Endothelial cell of umbilical vein (primary cell): ENCODE measurements around the gene NTN1. TPM values are rescaled to one million over a fixed set of nuclear protein-coding genes. Genes with fewer than 3 reads are reported as not detected.

ENCODE experiments used
- BruUV-seq: library from RNA; stranded (reverse); fragments of 400-500 nt; replicated peaks from 2 replicates; lab custom pipeline; 2021; lab: Mats Ljungman, UMichigan
- CTCF ChIA-PET: fragments of 300-600, 350-600 bp; sonication (Branson Sonifier 250); formaldehyde crosslinking; loops from one replicate; lab custom pipeline; 2021; ENCODE audit warnings: antibody characterized with exemption, inconsistent platforms; lab: Charles Lee
- POLR2A ChIA-PET: fragments of 300-600, 350-600 bp; sonication (Branson Sonifier 250); formaldehyde crosslinking; loops from one replicate; lab custom pipeline; 2021; ENCODE audit warnings: antibody characterized with exemption, inconsistent platforms; lab: Charles Lee
- DNase-seq: peaks from one replicate; pipeline ENCODE4 v3.0.0-alpha.2; 2011; ENCODE audit warnings: low read depth, low spot score
- FAIRE-seq: peaks from 2 replicates; lab custom pipeline; 2011; peaks lifted over from hg19 to GRCh38; lab: Jason Lieb, UNC
- H2AFZ ChIP-seq: 2 replicates; pipeline ENCODE4 v1.6.0; 2012; ENCODE audit warnings: low read depth, low read length, control low read depth, inconsistent platforms
- H3K27ac ChIP-seq: 2 replicates; pipeline ENCODE4 v1.5.1; 2011; ENCODE audit warnings: low read depth, mild to moderate bottlenecking, control low read depth, low read length, moderate library complexity; ENCODE audit not compliant: insufficient read depth
- H3K27me3 ChIP-seq, 2 experiments: 2 replicates each; pipeline versions ENCODE4 v1.6.0 to v1.6.1; 2011; ENCODE audit warnings: low read length in 2 of 2, mixed read lengths in 1 of 2; ENCODE audit not compliant: control insufficient read depth in 2 of 2, insufficient read depth in 2 of 2
- H3K36me3 ChIP-seq, 2 experiments: 2 replicates in 1 of 2; 3 replicates in 1 of 2; pipeline ENCODE4 v1.5.1; 2011; ENCODE audit warnings: low read length in 2 of 2, mild to moderate bottlenecking in 1 of 2, moderate library complexity in 1 of 2; ENCODE audit not compliant: control insufficient read depth in 2 of 2, insufficient read depth in 2 of 2; ENCODE audit errors: extremely low read depth in 1 of 2
- H3K4me1 ChIP-seq: 3 replicates; pipeline ENCODE4 v1.5.1; 2011; ENCODE audit warnings: mild to moderate bottlenecking, low read length; ENCODE audit not compliant: control insufficient read depth, insufficient read depth; ENCODE audit errors: extremely low read depth
- H3K4me2 ChIP-seq: 2 replicates; pipeline ENCODE4 v1.6.1; 2011; ENCODE audit warnings: low read length, control low read depth, mixed read lengths; ENCODE audit not compliant: insufficient read depth
- H3K4me3 ChIP-seq, 3 experiments: fragments of 200-600 bp in 1 of 3; sonication (generic), shearing (Covaris generic) in 1 of 3; replicated peaks in 1 of 3; 2 replicates each; pipeline ENCODE4 v1.5.1; 2011 to 2016; ENCODE audit warnings: control low read depth in 3 of 3, low read length in 3 of 3, mild to moderate bottlenecking in 2 of 3, inconsistent platforms in 1 of 3, low read depth in 1 of 3, moderate library complexity in 1 of 3; ENCODE audit not compliant: insufficient read depth in 1 of 3
- H3K79me2 ChIP-seq: 2 replicates; pipeline ENCODE4 v1.6.0; 2012; ENCODE audit warnings: low read length, inconsistent platforms; ENCODE audit not compliant: control insufficient read depth, insufficient read depth
- H3K9ac ChIP-seq: replicated peaks from 2 replicates; pipeline ENCODE3; 2011; ENCODE audit warnings: low read length, control low read depth; ENCODE audit not compliant: insufficient read depth; ENCODE audit errors: extremely low read depth
- H3K9me1 ChIP-seq: replicated peaks from 3 replicates; pipeline ENCODE4 v1.6.0; 2011; ENCODE audit warnings: mild to moderate bottlenecking, low read length; ENCODE audit not compliant: control insufficient read depth, insufficient read depth; ENCODE audit errors: extremely low read depth
- H3K9me3 ChIP-seq: replicated peaks from 2 replicates; pipeline ENCODE4 v1.5.1; 2012; ENCODE audit warnings: low read length, inconsistent platforms; ENCODE audit not compliant: control insufficient read depth, insufficient read depth
- H4K20me1 ChIP-seq: replicated peaks from 2 replicates; pipeline ENCODE3; 2011; ENCODE audit warnings: mild to moderate bottlenecking, low read length; ENCODE audit not compliant: control insufficient read depth, insufficient read depth; ENCODE audit errors: extremely low read depth
- EZH2 ChIP-seq: IDR thresholded peaks from 2 replicates; pipeline ENCODE4 v1.6.1; 2012; ENCODE audit warnings: borderline replicate concordance, low read depth, mild to moderate bottlenecking, moderate library complexity, low read length, inconsistent platforms; ENCODE audit not compliant: severe bottlenecking
- FOS ChIP-seq: IDR thresholded peaks from 2 replicates; pipeline ENCODE4 v1.6.1; 2011; ENCODE audit warnings: mild to moderate bottlenecking, low read length, moderate library complexity, borderline replicate concordance; ENCODE audit not compliant: insufficient read depth
- GATA2 ChIP-seq: IDR thresholded peaks from 2 replicates; pipeline ENCODE4 v1.7.0; 2011; ENCODE audit warnings: low read depth, mild to moderate bottlenecking, moderate library complexity, mixed read lengths, low read length; ENCODE audit not compliant: insufficient read length, insufficient read depth
- JUN ChIP-seq: IDR thresholded peaks from 2 replicates; pipeline ENCODE4 v1.6.1; 2011; ENCODE audit warnings: borderline replicate concordance, low read depth; ENCODE audit not compliant: insufficient read length, insufficient read depth
- MYC ChIP-seq: IDR thresholded peaks from one replicate; pipeline ENCODE4 v1.6.1; 2011; ENCODE audit warnings: mild to moderate bottlenecking, low read depth, low read length
- POLR2A ChIP-seq: IDR thresholded peaks from 2 replicates; pipeline ENCODE4 v1.6.1; 2012; ENCODE audit warnings: low read depth, mild to moderate bottlenecking, control low read depth, low read length
- POLR2AphosphoS5 ChIP-seq: IDR thresholded peaks from 2 replicates; pipeline ENCODE4 v1.6.1; 2012; ENCODE audit warnings: low read depth, mild to moderate bottlenecking, control low read depth, low read length, moderate library complexity; ENCODE audit not compliant: insufficient read depth
- dilution Hi-C: fragments of 300-500 bp; cut with MboI; formaldehyde crosslinking; loops from one replicate; pipeline ENCODE4 v1.15.0; 2019; ENCODE audit warnings: low sequenced_read_pairs; ENCODE audit not compliant: extremely low pct_ligation_motif_present
- intact Hi-C: fragments of 100-400 bp; cut with micrococcal nuclease; formaldehyde crosslinking; loops from one replicate; pipeline ENCODE4 v1.10.0; 2022
- polyA plus RNA-seq, 4 experiments: library from polyadenylated mRNA; depleted of rRNA in 3 of 4; stranded (reverse) in 3 of 4; unstranded in 1 of 4; fragments of >200 nt; gene quantifications; 2 replicates each; pipeline versions ENCODE4 v1.2.1 to v1.2.3, GENCODE V29; 2011 to 2012; ENCODE audit warnings: missing spikeins in 1 of 4
- total RNA-seq: library from RNA; stranded (reverse); gene quantifications from 2 replicates; pipeline ENCODE4 v1.2.3, GENCODE V29; 2021
- TF ChIP-seq, protein P1 (sequence below), 2 donors: IDR thresholded peaks; 1 replicate in 1 of 2; 2 replicates in 1 of 2; pipeline ENCODE4 v1.5.1; 2011; ENCODE audit warnings: low read length in 2 of 2, mild to moderate bottlenecking in 2 of 2, moderate library complexity in 2 of 2, control low read depth in 1 of 2, inconsistent platforms in 1 of 2, low read depth in 1 of 2; ENCODE audit not compliant: insufficient read depth in 1 of 2; ENCODE audit errors: extremely low read depth in 1 of 2
- TF ChIP-seq, protein P2 (sequence below): IDR thresholded peaks from 2 replicates; pipeline ENCODE4 v1.6.1; 2011; ENCODE audit not compliant: insufficient read depth, insufficient read length

Gene NTN1
- total and polyA plus RNA-seq, 2 donors (not counting 3 experiments of a cell fraction or from before 2014, with no cell fraction given): 0.10 to 0.18 TPM

DNA sequence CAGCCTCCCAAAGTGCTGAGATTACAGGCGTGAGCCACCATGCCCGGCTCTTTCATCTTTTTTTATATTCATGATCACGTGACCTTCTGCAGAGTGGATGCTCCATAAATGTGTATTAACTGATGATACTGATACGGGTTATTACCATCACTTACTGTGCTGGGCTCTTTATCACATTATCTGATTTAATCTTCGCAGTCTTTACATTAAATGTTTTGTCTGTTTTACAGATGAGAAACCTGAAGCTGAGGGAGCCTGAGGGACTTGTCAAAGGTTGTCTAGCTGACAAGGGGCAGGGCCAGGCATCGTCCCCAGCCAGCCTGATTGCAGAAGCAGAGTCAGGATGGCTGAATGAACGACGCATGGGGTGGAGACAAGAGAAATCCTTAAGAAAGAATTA is 104.4 kb downstream of the NTN1 start:
- Histone ChIP-seq H3K4me2 (no peak overlapping the region), H3K36me3 (no peaks in the 10 kb centered on the region), H3K4me1 (no peaks in the 10 kb centered on the region), H3K9me3 (no peaks in the 10 kb centered on the region), H3K27me3 (no peaks in the 10 kb centered on the region), H3K79me2 (no peaks in the 10 kb centered on the region), H3K9ac (no peak overlapping the region), H3K27ac (no peak overlapping the region), H3K9me1 (no peaks in the 10 kb centered on the region), H2AFZ (no peak overlapping the region), H4K20me1 (no peaks in the 10 kb centered on the region), H3K4me3 (no peak overlapping the region)
- no TSS peak for BruUV-seq
- dilution Hi-C loops: no loop called here
- TF ChIP-seq POLR2A: no peak
- no peak for TF ChIP-seq POLR2AphosphoS5
- TF ChIP-seq, protein P1, sequence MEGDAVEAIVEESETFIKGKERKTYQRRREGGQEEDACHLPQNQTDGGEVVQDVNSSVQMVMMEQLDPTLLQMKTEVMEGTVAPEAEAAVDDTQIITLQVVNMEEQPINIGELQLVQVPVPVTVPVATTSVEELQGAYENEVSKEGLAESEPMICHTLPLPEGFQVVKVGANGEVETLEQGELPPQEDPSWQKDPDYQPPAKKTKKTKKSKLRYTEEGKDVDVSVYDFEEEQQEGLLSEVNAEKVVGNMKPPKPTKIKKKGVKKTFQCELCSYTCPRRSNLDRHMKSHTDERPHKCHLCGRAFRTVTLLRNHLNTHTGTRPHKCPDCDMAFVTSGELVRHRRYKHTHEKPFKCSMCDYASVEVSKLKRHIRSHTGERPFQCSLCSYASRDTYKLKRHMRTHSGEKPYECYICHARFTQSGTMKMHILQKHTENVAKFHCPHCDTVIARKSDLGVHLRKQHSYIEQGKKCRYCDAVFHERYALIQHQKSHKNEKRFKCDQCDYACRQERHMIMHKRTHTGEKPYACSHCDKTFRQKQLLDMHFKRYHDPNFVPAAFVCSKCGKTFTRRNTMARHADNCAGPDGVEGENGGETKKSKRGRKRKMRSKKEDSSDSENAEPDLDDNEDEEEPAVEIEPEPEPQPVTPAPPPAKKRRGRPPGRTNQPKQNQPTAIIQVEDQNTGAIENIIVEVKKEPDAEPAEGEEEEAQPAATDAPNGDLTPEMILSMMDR (IDR thresholded peaks at IDR 0.05; ENCODE audit: extremely low read depth in 1 of 2, insufficient read depth in 1 of 2, low read depth in 1 of 2, low read length in 2 of 2): no peak
- TF ChIP-seq JUN: no peak
- TF ChIP-seq GATA2: no peak
- no peak for TF ChIP-seq FOS
- TF ChIP-seq MYC: no peak
- TF ChIP-seq EZH2: no peak
- TF ChIP-seq, protein P2, sequence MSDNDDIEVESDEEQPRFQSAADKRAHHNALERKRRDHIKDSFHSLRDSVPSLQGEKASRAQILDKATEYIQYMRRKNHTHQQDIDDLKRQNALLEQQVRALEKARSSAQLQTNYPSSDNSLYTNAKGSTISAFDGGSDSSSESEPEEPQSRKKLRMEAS: no peak
- FAIRE-seq (no peak), DNase-seq (no peak)
- intact Hi-C loops: no loop called here
- ChIA-PET POLR2A (no interaction called here), CTCF (no interaction called here)
